Esophagus (tissue), 2 donors: Measurements from ENCODE around the gene P2RY8. TPM values are rescaled to one million over a fixed set of nuclear protein-coding genes. Genes with fewer than 3 reads are reported as not detected.
"Not testable (repeated sequence)": the region's sequence is repeated elsewhere in the genome, so short reads cannot be mapped to it uniquely, and the experiment has no call there.

ENCODE experiments used
- H3K27ac ChIP-seq, 2 donors: one replicate each; pipeline ENCODE4 v1.5.1; 2013; ENCODE audit warnings: low read depth in 2 of 2, mild to moderate bottlenecking in 2 of 2, inconsistent platforms in 1 of 2, low read length in 1 of 2, moderate library complexity in 1 of 2
- H3K27me3 ChIP-seq, 2 donors: one replicate each; pipeline ENCODE4 v1.6.1; 2013; ENCODE audit warnings: low read length in 2 of 2, control low read depth in 1 of 2, mild to moderate bottlenecking in 1 of 2; ENCODE audit not compliant: insufficient read depth in 2 of 2, control insufficient read depth in 1 of 2
- H3K36me3 ChIP-seq, 2 donors: one replicate each; pipeline ENCODE4 v1.6.1; 2013; ENCODE audit warnings: low read length in 1 of 2; ENCODE audit not compliant: control insufficient read depth in 2 of 2, insufficient read depth in 2 of 2
- H3K4me1 ChIP-seq, 2 donors: one replicate each; pipeline ENCODE4 v1.6.1; 2013; ENCODE audit warnings: low read length in 1 of 2; ENCODE audit not compliant: control insufficient read depth in 2 of 2, insufficient read depth in 2 of 2
- H3K4me3 ChIP-seq, 2 donors: one replicate each; pipeline ENCODE4 v1.5.1; 2013; ENCODE audit warnings: low read length in 2 of 2, mild to moderate bottlenecking in 2 of 2, low read depth in 1 of 2, moderate library complexity in 1 of 2
- H3K9me3 ChIP-seq, 2 donors: one replicate each; pipeline ENCODE4 v1.6.1; 2013; ENCODE audit warnings: mild to moderate bottlenecking in 2 of 2, low read depth in 1 of 2, low read length in 1 of 2, moderate library complexity in 1 of 2; ENCODE audit not compliant: control insufficient read depth in 2 of 2, insufficient read depth in 1 of 2
- WGBS, 2 donors: extraction: QIAGEN DNeasy Blood & Tissue Kit; methylation state at CpG; one replicate each; pipeline ENCODE4 v1.1.7; 2013; 5-methylcytosine and 5-hydroxymethylcytosine counted together
- polyA plus RNA-seq, 2 donors: library from polyadenylated mRNA; stranded (reverse); fragments of 200-250 nt; gene quantifications; one replicate each; pipeline ENCODE4 v1.2.3, GENCODE V29; 2013
- donor health status: healthy with polysubstance abuse.
- donor health status: Bipolar disorder and iron deficiency.

Gene P2RY8, protein sequence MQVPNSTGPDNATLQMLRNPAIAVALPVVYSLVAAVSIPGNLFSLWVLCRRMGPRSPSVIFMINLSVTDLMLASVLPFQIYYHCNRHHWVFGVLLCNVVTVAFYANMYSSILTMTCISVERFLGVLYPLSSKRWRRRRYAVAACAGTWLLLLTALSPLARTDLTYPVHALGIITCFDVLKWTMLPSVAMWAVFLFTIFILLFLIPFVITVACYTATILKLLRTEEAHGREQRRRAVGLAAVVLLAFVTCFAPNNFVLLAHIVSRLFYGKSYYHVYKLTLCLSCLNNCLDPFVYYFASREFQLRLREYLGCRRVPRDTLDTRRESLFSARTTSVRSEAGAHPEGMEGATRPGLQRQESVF
- polyA plus RNA-seq = under 1 TPM; 0.24 TPM

DNA sequence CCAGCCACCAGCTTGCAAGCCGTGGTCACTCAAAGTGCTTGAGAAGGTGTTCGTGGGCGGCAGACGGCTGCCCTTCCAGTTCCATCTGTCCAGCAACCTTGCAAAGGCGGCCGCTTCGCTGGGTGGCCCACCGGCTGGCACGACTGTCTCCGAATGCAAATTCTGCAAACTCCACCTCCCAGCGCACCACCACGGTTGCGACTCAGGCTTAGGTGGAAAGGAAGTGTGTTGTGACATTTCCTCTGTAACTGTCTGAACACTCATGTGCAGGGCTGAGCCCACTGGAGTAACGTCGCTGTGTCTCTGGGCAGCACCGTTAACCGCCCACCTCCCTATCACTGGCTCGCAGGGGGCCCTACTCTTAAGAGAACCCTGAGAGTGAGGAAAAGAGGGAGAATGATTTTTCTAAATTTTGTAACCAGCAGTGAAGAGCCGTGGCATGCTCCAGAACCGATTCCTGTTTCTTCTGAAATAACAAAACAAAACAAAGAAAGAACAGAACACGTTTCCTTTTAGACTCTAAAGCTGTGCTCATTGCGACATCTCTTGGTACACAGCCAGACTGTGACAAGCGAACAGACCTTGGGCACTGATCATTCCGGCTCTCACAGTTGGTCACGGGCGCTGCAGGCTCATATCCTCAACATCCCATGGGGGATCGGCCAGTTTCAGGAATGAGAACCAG lies at the start of gene P2RY8:
Gene P2RY8, minus strand, starts transcription at position 155 of the 685 bp plus-strand sequence. CDS start 70,627 bp downstream, outside the sequence.
- Histone ChIP-seq H3K4me1 (peaks cover 0 to 7% of the 10 kb centered on the region in 2 donors), H3K27ac (peak within 1 kb of the TSS; percentile 52 to 53), H3K36me3 (no peaks in the 10 kb centered on the region), H3K4me3 (peak within 1 kb of the TSS in 1 of 2 donors; percentile 33), H3K27me3 (no peaks in the 10 kb centered on the region), H3K9me3 (no peaks in the 10 kb centered on the region)
- 50 to 51% methylated on average over 27 of the region's 27 CpGs for WGBS, 2 donors

GRCh38 chrX:1584237-1585011 lies 47.4 kb upstream of the P2RY8 start:
- WGBS, 2 donors = 90 to 92% methylated on average over 8 of the region's 8 CpGs
- H3K36me3 ChIP-seq = no peaks in the 10 kb centered on the region
- H3K4me1 ChIP-seq = no peaks in the 10 kb centered on the region
- no peaks in the 10 kb centered on the region for H3K9me3 ChIP-seq
- H3K4me3 ChIP-seq = no peak overlapping the region
- H3K27ac ChIP-seq = no peak overlapping the region
- no peaks in the 10 kb centered on the region for H3K27me3 ChIP-seq

GRCh38 chrX:1582686-1583437 lies 45.9 kb upstream of the P2RY8 start:
- WGBS, 2 donors = 42 to 45% methylated on average over 27 of the region's 27 CpGs
- no peaks in the 10 kb centered on the region for H3K36me3 ChIP-seq
- H3K27ac ChIP-seq = no peak overlapping the region
- no peaks in the 10 kb centered on the region for H3K27me3 ChIP-seq
- no peaks in the 10 kb centered on the region for H3K9me3 ChIP-seq
- no peak overlapping the region for H3K4me3 ChIP-seq
- no peaks in the 10 kb centered on the region for H3K4me1 ChIP-seq

DNA sequence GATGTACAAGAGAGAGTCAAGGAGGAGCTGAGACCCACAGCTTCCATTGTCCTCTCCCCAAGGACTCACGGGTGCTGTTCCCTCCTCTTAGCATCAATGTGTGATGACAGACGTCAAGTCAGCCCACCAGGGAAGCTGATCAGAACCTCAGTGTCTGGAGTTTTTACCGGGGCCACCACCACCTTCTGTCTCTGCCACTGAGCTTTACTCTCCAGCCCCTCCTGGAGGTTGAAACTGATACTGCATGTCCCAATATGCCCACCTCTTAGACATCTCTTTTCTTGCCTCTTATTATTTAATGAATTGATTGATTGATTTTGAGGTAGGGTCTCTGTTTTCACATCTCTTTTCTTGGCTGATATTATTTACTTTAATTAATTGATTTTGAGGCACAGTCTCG lies 44.1 kb upstream of the P2RY8 start:
- no peaks in the 10 kb centered on the region for H3K9me3 ChIP-seq
- no peaks in the 10 kb centered on the region for H3K27me3 ChIP-seq
- H3K36me3 ChIP-seq = no peaks in the 10 kb centered on the region
- no peaks in the 10 kb centered on the region for H3K4me1 ChIP-seq
- 31 to 32% methylated on average over 4 of the region's 4 CpGs for WGBS, 2 donors
- H3K4me3 ChIP-seq = no peak overlapping the region
- no peak overlapping the region for H3K27ac ChIP-seq

GRCh38 chrX:1578511-1579173 lies 41.7 kb upstream of the P2RY8 start:
- Histone ChIP-seq H3K36me3 (no peaks in the 10 kb centered on the region), H3K4me1 (no peaks in the 10 kb centered on the region), H3K4me3 (no peak overlapping the region), H3K9me3 (no peaks in the 10 kb centered on the region), H3K27me3 (no peaks in the 10 kb centered on the region), H3K27ac (no peak overlapping the region)
- WGBS, 2 donors = 62 to 69% methylated on average over 6 of the region's 6 CpGs

DNA sequence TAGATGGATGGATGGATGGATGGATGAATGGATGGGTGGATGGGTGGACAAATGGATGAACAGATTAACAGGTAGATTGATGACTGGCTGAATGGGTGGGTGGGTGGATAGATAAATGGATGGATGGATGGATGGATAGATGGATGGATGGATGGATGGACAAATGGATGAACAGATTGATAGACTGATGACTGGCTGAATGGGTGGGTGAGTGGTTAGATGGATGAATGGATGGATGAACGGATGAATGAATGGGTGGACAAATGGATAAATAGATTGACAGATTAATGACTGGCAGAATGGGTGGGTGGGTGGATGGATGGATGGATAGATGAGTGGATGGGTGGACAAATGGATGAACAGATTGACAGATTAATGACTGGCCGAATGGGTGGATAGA lies 40.9 kb upstream of the P2RY8 start:
- 51 to 56% methylated on average over 2 of the region's 2 CpGs for WGBS, 2 donors
- H3K4me1 ChIP-seq = no peaks in the 10 kb centered on the region
- H3K4me3 ChIP-seq = no peak overlapping the region
- no peaks in the 10 kb centered on the region for H3K36me3 ChIP-seq
- H3K27me3 ChIP-seq = no peaks in the 10 kb centered on the region
- H3K9me3 ChIP-seq = no peaks in the 10 kb centered on the region
- no peak overlapping the region for H3K27ac ChIP-seq

DNA sequence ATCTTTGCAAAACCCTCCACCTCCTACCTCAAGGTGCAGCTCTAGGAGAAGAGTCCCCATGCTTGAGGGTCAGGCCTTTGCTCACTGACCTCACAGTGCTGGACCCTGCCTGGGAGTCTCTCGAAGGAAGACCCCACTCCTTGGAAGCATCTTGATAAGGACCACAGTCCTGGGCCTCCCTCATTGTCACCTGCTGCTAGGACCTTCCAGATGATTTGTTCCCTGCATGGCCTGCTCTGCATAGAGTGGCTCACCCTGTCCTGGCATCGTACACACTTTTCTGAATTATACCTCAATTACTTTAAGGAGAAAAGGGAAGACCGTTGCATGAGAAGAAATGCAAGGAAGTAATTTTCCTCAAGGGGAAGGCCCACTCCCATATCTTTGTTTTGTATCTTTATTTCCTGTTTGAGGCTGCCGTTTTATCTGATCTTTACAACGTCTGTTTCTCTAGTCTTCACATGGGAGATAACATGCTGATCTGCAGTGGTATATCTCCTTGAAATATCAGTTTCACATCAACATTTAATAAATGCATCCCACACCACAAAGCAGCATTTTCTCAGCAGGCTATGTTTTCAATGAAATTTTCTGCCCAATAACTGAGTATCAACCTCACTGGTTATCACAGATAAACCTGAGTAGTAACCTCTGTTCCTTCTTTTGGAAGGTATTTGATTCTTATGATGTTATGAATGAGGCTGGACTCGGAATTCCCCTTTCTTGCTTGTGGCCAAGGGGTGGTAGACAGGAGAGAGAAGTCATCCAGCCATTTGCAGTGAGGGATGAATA lies 39.4 kb upstream of the P2RY8 start:
- Histone ChIP-seq H3K27me3 (no peaks in the 10 kb centered on the region), H3K4me3 (no peak overlapping the region), H3K4me1 (no peaks in the 10 kb centered on the region), H3K27ac (no peak overlapping the region), H3K9me3 (no peaks in the 10 kb centered on the region), H3K36me3 (no peaks in the 10 kb centered on the region)
- WGBS, 2 donors = 57 to 70% methylated on average over 6 of the region's 6 CpGs

GRCh38 chrX:1574181-1574580 lies 37.2 kb upstream of the P2RY8 start:
- H3K4me3 ChIP-seq, H3K27me3 ChIP-seq, H3K4me1 ChIP-seq, H3K27ac ChIP-seq, H3K36me3 ChIP-seq, H3K9me3 ChIP-seq: not testable (repeated sequence)
- WGBS, 2 donors = 88 to 92% methylated on average over 19 of the region's 19 CpGs
